GM15510 (cell line): ENCODE data around the gene SYF2.
"Not testable (repeated sequence)": the region's sequence is repeated elsewhere in the genome, so short reads cannot be mapped to it uniquely, and the experiment has no call there.

Experiments used
- POLR2A ChIP-seq: IDR thresholded peaks from 3 replicates; pipeline ENCODE4 v1.6.1; 2011; ENCODE audit warnings: borderline replicate concordance; ENCODE audit not compliant: insufficient read length; ENCODE audit errors: extremely low read depth

Gene SYF2

GRCh38 chr1:25232027-25232865 is at the start of gene SYF2:
Gene SYF2, minus strand, starts transcription at chr1:25232502. Its CDS starts 35 bp downstream, at chr1:25232467.
- peak; percentile 62 for TF ChIP-seq POLR2A

GRCh38 chr1:25272238-25272637 is 39.9 kb upstream of the SYF2 start, which contains the start of gene RHD:
Gene RHD, plus strand, starts transcription at chr1:25272509. Its CDS starts 39 bp downstream, at chr1:25272548.
- not testable (repeated sequence) for TF ChIP-seq POLR2A

- peak; percentile 19 for TF ChIP-seq POLR2A
Observed at GRCh38 chr1:25267288-25268142, 35.2 kb upstream of the SYF2 start.

- TF ChIP-seq POLR2A = no peak
Observed at GRCh38 chr1:25257196-25257595, 24.9 kb upstream of the SYF2 start.

GRCh38 chr1:25256578-25256965 is 24.3 kb upstream of the SYF2 start:
- no peak for TF ChIP-seq POLR2A

- no peak for TF ChIP-seq POLR2A
Observed at GRCh38 chr1:25255706-25256577, 23.6 kb upstream of the SYF2 start.

- no peak for TF ChIP-seq POLR2A
Observed at GRCh38 chr1:25253911-25254310, 21.6 kb upstream of the SYF2 start.

GRCh38 chr1:25247829-25248754 is 15.8 kb upstream of the SYF2 start:
- TF ChIP-seq POLR2A = no peak

- peak; percentile 100 for TF ChIP-seq POLR2A
Observed at GRCh38 chr1:25247024-25247828, 14.9 kb upstream of the SYF2 start, which contains the start of gene RSRP1. Gene RSRP1, minus strand, starts transcription at chr1:25247454. Its CDS starts 491 bp downstream, at chr1:25246963.

- no peak for TF ChIP-seq POLR2A
Observed at GRCh38 chr1:25246600-25247023, 14.3 kb upstream of the SYF2 start.

GRCh38 chr1:25245809-25246599 is 13.7 kb upstream of the SYF2 start:
- TF ChIP-seq POLR2A = no peak

GRCh38 chr1:25245393-25245792 is 13.1 kb upstream of the SYF2 start:
- TF ChIP-seq POLR2A = no peak
